Activated T-helper 2 cell treated with anti-CD3 and anti-CD28 coated beads, Interferon-gamma antibody, Interleukin-2, Interleukin-4, amounts not matched to agents 10 μg/mL and 5 μg/mL and 100 μg/mL, durations not matched to agents 14 hours and 24 hours and 36 hours (primary cell): ENCODE measurements around the gene POU2F3. TPM values are rescaled to one million over a fixed set of nuclear protein-coding genes. Genes with fewer than 3 reads are reported as not detected.

ENCODE experiments used
- DNase-seq: peaks from one replicate; pipeline ENCODE4 v3.0.0; 2021; ENCODE audit warnings: low spot score
- H3K27ac Mint-ChIP-seq: one replicate; pipeline ENCODE4 v1.8.0; 2021; ENCODE audit warnings: mixed read lengths
- H3K27me3 Mint-ChIP-seq: one replicate; pipeline ENCODE4 v1.8.0; 2021; ENCODE audit warnings: low read depth, mixed read lengths
- H3K36me3 Mint-ChIP-seq: one replicate; pipeline ENCODE4 v1.8.0; 2021; ENCODE audit warnings: low read depth, mixed read lengths
- H3K4me1 Mint-ChIP-seq: one replicate; pipeline ENCODE4 v1.8.0; 2021; ENCODE audit warnings: low read depth, mixed read lengths
- H3K4me3 Mint-ChIP-seq: one replicate; pipeline ENCODE4 v1.8.0; 2021; ENCODE audit warnings: low read depth, mild to moderate bottlenecking, moderate library complexity, mixed read lengths
- H3K9me3 Mint-ChIP-seq: one replicate; pipeline ENCODE4 v1.8.0; 2021; ENCODE audit warnings: mixed read lengths
- intact Hi-C: fragments of 100-400 bp; cut with micrococcal nuclease; formaldehyde crosslinking; loops from one replicate; pipeline ENCODE4 v1.15.1; 2023
- total RNA-seq: library from RNA; stranded (reverse); gene quantifications from 2 replicates; pipeline ENCODE4 v1.2.3, GENCODE V29; 2022

Gene POU2F3
- total RNA-seq: not detected in 2 replicates

GRCh38 chr11:120239713-120240640 lies at the start of gene POU2F3:
TSS of gene POU2F3 (plus strand) at chr11:120240140. CDS start at chr11:120240344, 204 bp downstream.
- peaks cover 7% of the 10 kb centered on the region for H3K4me1 Mint-ChIP-seq
- H3K36me3 Mint-ChIP-seq: no peaks in the 10 kb centered on the region
- intact Hi-C loops: no loop called here

GRCh38 chr11:120191058-120191457 lies 48.9 kb upstream of the POU2F3 start:
- Mint-ChIP-seq H3K27ac (no peak overlapping the region), H3K36me3 (no peaks in the 10 kb centered on the region), H3K27me3 (peaks cover 7% of the 10 kb centered on the region), H3K4me1 (peaks cover 10% of the 10 kb centered on the region), H3K9me3 (no peaks in the 10 kb centered on the region), H3K4me3 (no peak overlapping the region)
- intact Hi-C loops: no loop called here
- no peak for DNase-seq

More at GRCh38 chr11:120239713-120240640, at the start of gene POU2F3:
- DNase-seq: no peak
- peaks cover 79% of the 10 kb centered on the region for H3K27me3 Mint-ChIP-seq
- no peaks in the 10 kb centered on the region for H3K9me3 Mint-ChIP-seq
- no peak within 1 kb of the TSS for H3K4me3 Mint-ChIP-seq
- H3K27ac Mint-ChIP-seq: no peak within 1 kb of the TSS

GRCh38 chr11:120192831-120193625 lies 46.9 kb upstream of the POU2F3 start:
- no peak for DNase-seq
- Mint-ChIP-seq H3K4me1 (no peaks in the 10 kb centered on the region), H3K36me3 (no peaks in the 10 kb centered on the region), H3K27me3 (peaks cover 7% of the 10 kb centered on the region), H3K27ac (no peak overlapping the region), H3K9me3 (no peaks in the 10 kb centered on the region), H3K4me3 (no peak overlapping the region)
- intact Hi-C loops: no loop called here

GRCh38 chr11:120194166-120194565 lies 45.8 kb upstream of the POU2F3 start:
- Mint-ChIP-seq H3K4me1 (no peaks in the 10 kb centered on the region), H3K9me3 (no peaks in the 10 kb centered on the region), H3K36me3 (no peaks in the 10 kb centered on the region), H3K4me3 (no peak overlapping the region), H3K27ac (no peak overlapping the region), H3K27me3 (peaks cover 4% of the 10 kb centered on the region)
- intact Hi-C loops: no loop called here
- no peak for DNase-seq

- Mint-ChIP-seq H3K9me3 (no peaks in the 10 kb centered on the region), H3K4me3 (no peak overlapping the region), H3K4me1 (no peaks in the 10 kb centered on the region), H3K27me3 (peaks cover 6% of the 10 kb centered on the region), H3K36me3 (no peaks in the 10 kb centered on the region), H3K27ac (no peak overlapping the region)
- DNase-seq: no peak
- intact Hi-C loops: no loop called here
Observed at GRCh38 chr11:120195601-120196320, 44.2 kb upstream of the POU2F3 start.

GRCh38 chr11:120196826-120197225 lies 43.1 kb upstream of the POU2F3 start:
- Mint-ChIP-seq H3K9me3 (no peaks in the 10 kb centered on the region), H3K4me3 (no peak overlapping the region)
- intact Hi-C loops: no loop called here

GRCh38 chr11:120197251-120197891 lies 42.6 kb upstream of the POU2F3 start:
- DNase-seq: no peak
- H3K36me3 Mint-ChIP-seq: no peaks in the 10 kb centered on the region
- H3K9me3 Mint-ChIP-seq: no peaks in the 10 kb centered on the region
- intact Hi-C loops: no loop called here
- H3K4me1 Mint-ChIP-seq: no peaks in the 10 kb centered on the region
- peaks cover 6% of the 10 kb centered on the region for H3K27me3 Mint-ChIP-seq
- H3K27ac Mint-ChIP-seq: no peak overlapping the region
- no peak overlapping the region for H3K4me3 Mint-ChIP-seq

More at GRCh38 chr11:120196826-120197225, 43.1 kb upstream of the POU2F3 start:
- no peaks in the 10 kb centered on the region for H3K36me3 Mint-ChIP-seq
- H3K27me3 Mint-ChIP-seq: peaks cover 6% of the 10 kb centered on the region
- no peak overlapping the region for H3K27ac Mint-ChIP-seq
- H3K4me1 Mint-ChIP-seq: no peaks in the 10 kb centered on the region
- DNase-seq: no peak

GRCh38 chr11:120197977-120198376 lies 42.0 kb upstream of the POU2F3 start:
- Mint-ChIP-seq H3K4me1 (no peaks in the 10 kb centered on the region), H3K27ac (no peak overlapping the region), H3K27me3 (peaks cover 7% of the 10 kb centered on the region), H3K36me3 (no peaks in the 10 kb centered on the region), H3K9me3 (no peaks in the 10 kb centered on the region), H3K4me3 (no peak overlapping the region)
- DNase-seq: no peak
- intact Hi-C loops: no loop called here

- H3K4me1 Mint-ChIP-seq: no peaks in the 10 kb centered on the region
- DNase-seq: no peak
- no peaks in the 10 kb centered on the region for H3K36me3 Mint-ChIP-seq
- intact Hi-C loops: no loop called here
- H3K9me3 Mint-ChIP-seq: no peaks in the 10 kb centered on the region
- H3K27ac Mint-ChIP-seq: no peak overlapping the region
- H3K27me3 Mint-ChIP-seq: peaks cover 9% of the 10 kb centered on the region
- H3K4me3 Mint-ChIP-seq: no peak overlapping the region
Observed at GRCh38 chr11:120198403-120198786, 41.5 kb upstream of the POU2F3 start.

GRCh38 chr11:120198787-120199469 lies 41.0 kb upstream of the POU2F3 start:
- no peak overlapping the region for H3K4me3 Mint-ChIP-seq
- intact Hi-C loops: no loop called here
- peaks cover 9% of the 10 kb centered on the region for H3K27me3 Mint-ChIP-seq
- no peak for DNase-seq
- H3K27ac Mint-ChIP-seq: no peak overlapping the region
- no peaks in the 10 kb centered on the region for H3K9me3 Mint-ChIP-seq
- H3K36me3 Mint-ChIP-seq: no peaks in the 10 kb centered on the region
- H3K4me1 Mint-ChIP-seq: no peaks in the 10 kb centered on the region

- Mint-ChIP-seq H3K4me3 (no peak overlapping the region), H3K4me1 (no peaks in the 10 kb centered on the region), H3K27me3 (peaks cover 13% of the 10 kb centered on the region), H3K9me3 (no peaks in the 10 kb centered on the region), H3K36me3 (no peaks in the 10 kb centered on the region), H3K27ac (no peak overlapping the region)
- no peak for DNase-seq
- intact Hi-C loops: no loop called here
Observed at GRCh38 chr11:120199613-120200012, 40.3 kb upstream of the POU2F3 start.

- DNase-seq: no peak
- no peaks in the 10 kb centered on the region for H3K9me3 Mint-ChIP-seq
- peaks cover 13% of the 10 kb centered on the region for H3K27me3 Mint-ChIP-seq
- no peak overlapping the region for H3K27ac Mint-ChIP-seq
- intact Hi-C loops: no loop called here
- no peaks in the 10 kb centered on the region for H3K36me3 Mint-ChIP-seq
- H3K4me3 Mint-ChIP-seq: no peak overlapping the region
- no peaks in the 10 kb centered on the region for H3K4me1 Mint-ChIP-seq
Observed at GRCh38 chr11:120200677-120201076, 39.3 kb upstream of the POU2F3 start.
